Panc1 (cell line): ENCODE results near the gene SH3BP1. TPM values are rescaled to one million over a fixed set of nuclear protein-coding genes. Genes with fewer than 3 reads are reported as not detected.
A peak's percentile ranks its signal among the peaks of the same experiment; 100 is the strongest.

Experiments
- ATAC-seq: fragments of 200-7000 bp; cut with Tn5 transposase; 2 replicates; pipeline ENCODE4 v1.9.1; 2020; ENCODE audit warnings: mild to moderate bottlenecking, moderate library complexity
- BruUV-seq: library from RNA; stranded (reverse); fragments of 400-500 nt; replicated peaks from 2 replicates; lab custom pipeline; 2021; lab: Mats Ljungman, UMichigan
- CTCF ChIA-PET: fragments of 300-600 bp; sonication (Branson Sonifier 250); formaldehyde crosslinking; loops from one replicate; lab custom pipeline; 2022; ENCODE audit warnings: antibody characterized with exemption; lab: Charles Lee
- POLR2A ChIA-PET: fragments of 300-600 bp; sonication (Branson Sonifier 250); formaldehyde crosslinking; loops from one replicate; lab custom pipeline; 2022; ENCODE audit warnings: antibody characterized with exemption; lab: Charles Lee
- DNase-seq: peaks from one replicate; pipeline ENCODE4 v3.0.0-alpha.2; 2010; ENCODE audit warnings: low read depth, low spot score
- H3K27ac ChIP-seq: 2 replicates; pipeline ENCODE4 v1.5.1; 2011; ENCODE audit warnings: mild to moderate bottlenecking, low read length, inconsistent platforms
- H3K27me3 ChIP-seq: fragments of 200-500 bp; sonication (Bioruptor generic); 2 replicates; pipeline ENCODE4 v1.6.0; 2014; ENCODE audit warnings: low read length, inconsistent platforms; ENCODE audit not compliant: control insufficient read depth, insufficient read depth
- H3K36me3 ChIP-seq: fragments of 200-500 bp; sonication (Bioruptor generic); 2 replicates; pipeline ENCODE4 v1.5.1; 2014; ENCODE audit warnings: inconsistent platforms, mild to moderate bottlenecking, low read length, moderate library complexity; ENCODE audit not compliant: control insufficient read depth, insufficient read depth
- H3K4me1 ChIP-seq: 2 replicates; pipeline ENCODE4 v1.5.1; 2011; ENCODE audit warnings: inconsistent platforms, mild to moderate bottlenecking, low read length, moderate library complexity; ENCODE audit not compliant: control insufficient read depth, insufficient read depth
- H3K4me3 ChIP-seq, 2 experiments: 2 replicates each; pipeline ENCODE4 v1.5.1; 2011 to 2012; ENCODE audit warnings: low read depth in 2 of 2, low read length in 2 of 2, mild to moderate bottlenecking in 2 of 2, inconsistent platforms in 1 of 2, moderate library complexity in 1 of 2
- H3K9me3 ChIP-seq: fragments of 200-500 bp; sonication (Bioruptor generic); 2 replicates; pipeline ENCODE4 v1.5.1; 2014; ENCODE audit warnings: low read depth, mild to moderate bottlenecking, inconsistent platforms, low read length, moderate library complexity; ENCODE audit not compliant: control insufficient read depth, insufficient read depth
- POLR2AphosphoS5 ChIP-seq: IDR thresholded peaks from 2 replicates; pipeline ENCODE4 v1.6.1; 2012; ENCODE audit warnings: mild to moderate bottlenecking, low read depth, low read length, moderate library complexity
- SIN3A ChIP-seq: IDR thresholded peaks from 2 replicates; pipeline ENCODE4 v1.6.1; 2012; ENCODE audit warnings: low read depth, mild to moderate bottlenecking, low read length, moderate library complexity, borderline replicate concordance; ENCODE audit not compliant: insufficient read depth
- TCF7L2 ChIP-seq: IDR thresholded peaks from 2 replicates; pipeline ENCODE4 v1.6.1; 2011; ENCODE audit warnings: mild to moderate bottlenecking, low read depth, low read length, inconsistent platforms
- in situ Hi-C: cut with HindIII; loops from 2 replicates; pipeline ENCODE4 v1.10.0; 2016; ENCODE audit warnings: low sequenced_read_pairs, low pct_unique_long_range_greater_than_20kb
- intact Hi-C: fragments of 100-400 bp; cut with micrococcal nuclease; formaldehyde crosslinking; loops from one replicate; pipeline ENCODE4 v1.10.0; 2022; ENCODE audit not compliant: unreplicated experiment
- total RNA-seq: library from RNA; stranded (reverse); gene quantifications from one replicate; pipeline ENCODE4 v1.2.1, GENCODE V29; 2021; ENCODE audit not compliant: unreplicated experiment
- TF ChIP-seq, protein P1 (sequence below), 2 experiments: IDR thresholded peaks; 2 replicates each; pipeline ENCODE4 v1.6.1; 2011 to 2012; ENCODE audit warnings: low read depth in 2 of 2, control low read depth in 1 of 2, low read length in 1 of 2, mild to moderate bottlenecking in 1 of 2, moderate library complexity in 1 of 2; ENCODE audit not compliant: insufficient read depth in 1 of 2
- TF ChIP-seq, protein P2 (sequence below): fragments of 450-650 bp; IDR thresholded peaks from 2 replicates; pipeline ENCODE4 v1.5.1; 2017; ENCODE audit warnings: mild to moderate bottlenecking

Gene SH3BP1
- total RNA-seq, 1 experiment from 2014 or later: 6.8 TPM

DNA sequence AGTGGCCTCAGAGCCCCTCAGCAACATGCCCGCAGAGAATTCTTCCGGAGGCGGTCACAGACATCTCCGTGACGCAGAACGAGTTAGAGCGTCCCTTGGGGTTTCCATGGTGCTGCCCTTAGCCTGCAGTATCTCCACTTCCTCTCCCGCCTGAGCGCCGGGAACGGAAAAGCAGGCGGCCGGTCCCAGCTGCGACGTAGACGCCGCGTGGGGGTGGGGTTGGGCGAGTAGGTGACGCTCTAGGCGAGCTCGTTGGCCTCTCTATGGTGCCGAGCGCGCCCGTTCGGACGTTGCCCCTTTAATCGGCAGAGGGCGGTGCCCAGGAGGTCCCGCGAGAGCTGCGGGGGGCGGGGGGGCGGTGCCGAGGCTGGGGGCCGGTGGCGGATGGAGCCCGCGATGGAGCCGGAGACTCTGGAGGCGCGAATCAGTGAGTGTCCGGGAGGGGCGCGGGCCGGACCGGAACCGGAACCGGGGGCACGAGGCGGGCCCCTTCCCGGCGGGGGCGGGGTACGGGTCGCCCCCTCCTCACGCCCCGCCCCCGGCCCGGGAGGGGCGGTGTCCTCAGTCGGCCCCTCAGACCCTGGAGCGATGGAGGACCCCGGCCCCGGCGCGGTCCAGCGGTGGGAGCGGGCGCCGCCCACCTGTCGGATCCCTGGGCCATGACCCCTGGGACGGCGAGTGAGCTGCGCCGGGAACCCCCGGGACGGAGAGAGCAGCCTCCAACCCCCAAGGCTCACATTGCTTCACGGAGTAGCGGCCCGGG, 30.8 kb upstream of the SH3BP1 start, which contains the start of gene GGA1:
Gene GGA1, plus strand, starts transcription at position 358 of the 763 bp plus-strand sequence. Its CDS starts 27 bp downstream, at position 385.
- H3K36me3 ChIP-seq: peaks cover 7% of the 10 kb centered on the region; the same call in 1 of the 2 replicates
- DNase-seq (peak; percentile 84), ATAC-seq (peak; percentile 93)
- H3K4me3 ChIP-seq: peak within 1 kb of the TSS; percentile 68 to 74
- TSS peak; percentile 70 for BruUV-seq
- ChIA-PET CTCF (interaction anchor here (0.9 to 1.1 kb wide), 2 partner anchors 34 to 173 kb away, joined by 3 to 5 read pairs; no protein-coding TSS in a partner anchor), POLR2A (interaction anchor here (0.6 to 0.7 kb wide), 2 partner anchors 9 to 187 kb away, joined by 4 to 5 read pairs; no protein-coding TSS in a partner anchor)
- H3K27me3 ChIP-seq: no peaks in the 10 kb centered on the region
- no peak for TF ChIP-seq TCF7L2
- TF ChIP-seq SIN3A: 0 out of 2 replicates have a peak, but pooled peaks have one; percentile 33
- TF ChIP-seq, protein P1, sequence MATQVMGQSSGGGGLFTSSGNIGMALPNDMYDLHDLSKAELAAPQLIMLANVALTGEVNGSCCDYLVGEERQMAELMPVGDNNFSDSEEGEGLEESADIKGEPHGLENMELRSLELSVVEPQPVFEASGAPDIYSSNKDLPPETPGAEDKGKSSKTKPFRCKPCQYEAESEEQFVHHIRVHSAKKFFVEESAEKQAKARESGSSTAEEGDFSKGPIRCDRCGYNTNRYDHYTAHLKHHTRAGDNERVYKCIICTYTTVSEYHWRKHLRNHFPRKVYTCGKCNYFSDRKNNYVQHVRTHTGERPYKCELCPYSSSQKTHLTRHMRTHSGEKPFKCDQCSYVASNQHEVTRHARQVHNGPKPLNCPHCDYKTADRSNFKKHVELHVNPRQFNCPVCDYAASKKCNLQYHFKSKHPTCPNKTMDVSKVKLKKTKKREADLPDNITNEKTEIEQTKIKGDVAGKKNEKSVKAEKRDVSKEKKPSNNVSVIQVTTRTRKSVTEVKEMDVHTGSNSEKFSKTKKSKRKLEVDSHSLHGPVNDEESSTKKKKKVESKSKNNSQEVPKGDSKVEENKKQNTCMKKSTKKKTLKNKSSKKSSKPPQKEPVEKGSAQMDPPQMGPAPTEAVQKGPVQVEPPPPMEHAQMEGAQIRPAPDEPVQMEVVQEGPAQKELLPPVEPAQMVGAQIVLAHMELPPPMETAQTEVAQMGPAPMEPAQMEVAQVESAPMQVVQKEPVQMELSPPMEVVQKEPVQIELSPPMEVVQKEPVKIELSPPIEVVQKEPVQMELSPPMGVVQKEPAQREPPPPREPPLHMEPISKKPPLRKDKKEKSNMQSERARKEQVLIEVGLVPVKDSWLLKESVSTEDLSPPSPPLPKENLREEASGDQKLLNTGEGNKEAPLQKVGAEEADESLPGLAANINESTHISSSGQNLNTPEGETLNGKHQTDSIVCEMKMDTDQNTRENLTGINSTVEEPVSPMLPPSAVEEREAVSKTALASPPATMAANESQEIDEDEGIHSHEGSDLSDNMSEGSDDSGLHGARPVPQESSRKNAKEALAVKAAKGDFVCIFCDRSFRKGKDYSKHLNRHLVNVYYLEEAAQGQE (IDR thresholded peaks at IDR 0.05; ENCODE audit: insufficient read depth in 1 of 2, low read depth in 2 of 2, low read length in 1 of 2): no peak
- peak; percentile 65 for TF ChIP-seq POLR2AphosphoS5
- TF ChIP-seq, protein P2, sequence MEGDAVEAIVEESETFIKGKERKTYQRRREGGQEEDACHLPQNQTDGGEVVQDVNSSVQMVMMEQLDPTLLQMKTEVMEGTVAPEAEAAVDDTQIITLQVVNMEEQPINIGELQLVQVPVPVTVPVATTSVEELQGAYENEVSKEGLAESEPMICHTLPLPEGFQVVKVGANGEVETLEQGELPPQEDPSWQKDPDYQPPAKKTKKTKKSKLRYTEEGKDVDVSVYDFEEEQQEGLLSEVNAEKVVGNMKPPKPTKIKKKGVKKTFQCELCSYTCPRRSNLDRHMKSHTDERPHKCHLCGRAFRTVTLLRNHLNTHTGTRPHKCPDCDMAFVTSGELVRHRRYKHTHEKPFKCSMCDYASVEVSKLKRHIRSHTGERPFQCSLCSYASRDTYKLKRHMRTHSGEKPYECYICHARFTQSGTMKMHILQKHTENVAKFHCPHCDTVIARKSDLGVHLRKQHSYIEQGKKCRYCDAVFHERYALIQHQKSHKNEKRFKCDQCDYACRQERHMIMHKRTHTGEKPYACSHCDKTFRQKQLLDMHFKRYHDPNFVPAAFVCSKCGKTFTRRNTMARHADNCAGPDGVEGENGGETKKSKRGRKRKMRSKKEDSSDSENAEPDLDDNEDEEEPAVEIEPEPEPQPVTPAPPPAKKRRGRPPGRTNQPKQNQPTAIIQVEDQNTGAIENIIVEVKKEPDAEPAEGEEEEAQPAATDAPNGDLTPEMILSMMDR: no peak
- no peaks in the 10 kb centered on the region for H3K9me3 ChIP-seq
- intact Hi-C loops: no loop called here
- in situ Hi-C loops: no loop called here
- peaks cover 3% of the 10 kb centered on the region for H3K4me1 ChIP-seq
- peak within 1 kb of the TSS; percentile 94 for H3K27ac ChIP-seq

DNA sequence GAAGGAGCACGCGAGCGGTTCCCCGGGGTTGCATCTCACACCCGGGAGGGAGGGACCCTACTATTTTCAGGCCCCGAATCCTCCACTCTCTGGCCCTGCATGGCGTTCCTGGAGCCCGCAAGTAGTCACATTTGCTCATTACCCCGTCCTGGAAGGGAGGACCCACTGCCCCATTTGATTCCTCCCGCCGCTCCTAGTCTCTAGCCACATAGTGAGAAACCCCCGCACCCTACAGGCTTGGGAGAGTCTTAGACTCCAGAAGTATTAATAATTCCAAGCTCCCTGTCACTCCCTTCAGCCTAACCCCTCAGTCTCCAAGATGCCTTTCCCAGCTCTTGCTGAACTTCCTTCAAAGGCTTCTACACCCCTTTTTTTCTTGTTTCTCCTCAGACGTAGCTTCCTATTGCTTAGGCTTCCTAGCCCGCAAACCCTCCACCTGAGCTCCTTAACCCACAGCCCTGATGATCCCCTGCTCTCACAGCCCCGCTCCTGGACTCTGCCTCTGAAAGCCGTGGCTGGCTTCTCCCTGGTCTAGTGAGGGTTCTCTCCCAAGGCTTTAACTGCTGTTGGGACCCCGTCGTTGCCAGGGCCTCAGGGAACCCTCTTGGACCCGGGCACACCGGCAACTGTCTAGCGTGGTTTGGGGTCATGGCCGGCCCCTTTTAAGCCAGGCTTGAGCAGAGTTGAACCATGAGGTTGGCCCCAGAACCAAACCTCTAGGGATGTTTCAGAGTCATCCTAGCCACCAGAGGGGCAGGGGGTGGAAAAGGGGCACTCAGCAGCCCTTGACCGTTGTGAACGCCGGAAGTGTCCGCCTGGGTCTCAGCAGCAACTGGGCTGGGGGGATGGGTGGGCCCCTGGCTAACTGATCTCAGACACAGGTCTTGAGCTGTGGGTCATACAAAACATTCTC, 30.0 kb upstream of the SH3BP1 start:
- no peak for ATAC-seq
- in situ Hi-C loops: no loop called here

More for the DNA sequence above, 30.0 kb upstream of the SH3BP1 start:
- Histone ChIP-seq H3K4me1 (peaks cover 3% of the 10 kb centered on the region), H3K9me3 (no peaks in the 10 kb centered on the region), H3K4me3 (peak overlapping the region; percentile 68 to 74), H3K36me3 (peaks cover 7% of the 10 kb centered on the region; the same call in 1 of the 2 replicates), H3K27me3 (no peaks in the 10 kb centered on the region), H3K27ac (peak overlapping the region; percentile 81)
- no TSS peak for BruUV-seq
- CTCF ChIA-PET: no interaction called here
- TF ChIP-seq, protein P1 (IDR thresholded peaks at IDR 0.05; ENCODE audit: insufficient read depth in 1 of 2, low read depth in 2 of 2, low read length in 1 of 2): no peak
- TF ChIP-seq, protein P2: no peak
- no peak for TF ChIP-seq POLR2AphosphoS5
- no peak for TF ChIP-seq SIN3A
- TF ChIP-seq TCF7L2: no peak
- intact Hi-C loops: no loop called here
- DNase-seq: no peak
- POLR2A ChIA-PET: no interaction called here
